GM12891 (cell line): ENCODE measurements around the gene SP4.

ENCODE experiments used
- POLR2A ChIP-seq: IDR thresholded peaks from 2 replicates; pipeline ENCODE4 v1.6.1; 2011; ENCODE audit warnings: low read depth, low read length, control low read depth
- POLR2AphosphoS5 ChIP-seq: IDR thresholded peaks from 2 replicates; pipeline ENCODE4 v1.6.1; 2011; ENCODE audit warnings: low read depth, low read length, control low read depth
- POU2F2 ChIP-seq: IDR thresholded peaks from 2 replicates; pipeline ENCODE4 v1.6.1; 2011; ENCODE audit warnings: low read depth, mild to moderate bottlenecking, control low read depth, low read length, moderate library complexity
- SPI1 ChIP-seq: IDR thresholded peaks from 2 replicates; pipeline ENCODE4 v1.6.1; 2011; ENCODE audit warnings: low read depth, low read length, control low read depth
- TAF1 ChIP-seq: IDR thresholded peaks from 2 replicates; pipeline ENCODE4 v1.6.1; 2011; ENCODE audit warnings: low read depth, low read length, control low read depth

DNA sequence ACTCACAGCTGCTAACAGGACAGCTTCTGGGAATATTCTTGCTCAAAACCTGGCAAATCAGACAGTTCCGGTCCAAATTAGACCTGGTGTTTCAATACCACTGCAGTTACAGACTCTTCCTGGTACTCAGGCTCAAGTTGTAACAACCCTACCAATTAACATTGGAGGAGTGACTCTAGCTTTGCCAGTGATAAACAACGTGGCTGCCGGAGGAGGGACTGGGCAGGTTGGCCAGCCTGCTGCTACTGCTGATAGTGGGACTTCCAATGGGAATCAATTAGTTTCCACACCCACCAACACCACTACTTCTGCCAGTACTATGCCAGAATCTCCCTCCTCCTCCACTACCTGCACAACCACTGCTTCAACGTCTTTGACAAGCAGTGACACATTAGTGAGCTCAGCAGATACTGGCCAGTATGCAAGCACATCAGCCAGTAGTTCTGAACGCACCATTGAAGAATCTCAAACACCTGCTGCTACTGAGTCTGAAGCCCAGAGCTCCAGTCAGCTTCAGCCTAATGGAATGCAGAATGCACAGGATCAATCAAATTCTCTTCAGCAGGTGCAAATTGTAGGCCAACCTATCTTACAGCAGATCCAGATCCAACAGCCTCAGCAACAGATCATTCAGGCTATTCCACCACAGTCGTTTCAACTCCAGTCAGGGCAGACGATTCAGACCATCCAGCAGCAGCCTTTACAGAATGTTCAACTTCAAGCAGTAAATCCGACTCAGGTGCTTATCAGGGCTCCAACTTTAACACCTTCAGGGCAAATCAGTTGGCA lies 2.1 kb downstream of the SP4 start:
- TF ChIP-seq TAF1 (no peak), SPI1 (no peak), POLR2A (no peak), POLR2AphosphoS5 (no peak), POU2F2 (no peak)
